ENCODE results near the gene FAM131A.

Gene FAM131A

DNA sequence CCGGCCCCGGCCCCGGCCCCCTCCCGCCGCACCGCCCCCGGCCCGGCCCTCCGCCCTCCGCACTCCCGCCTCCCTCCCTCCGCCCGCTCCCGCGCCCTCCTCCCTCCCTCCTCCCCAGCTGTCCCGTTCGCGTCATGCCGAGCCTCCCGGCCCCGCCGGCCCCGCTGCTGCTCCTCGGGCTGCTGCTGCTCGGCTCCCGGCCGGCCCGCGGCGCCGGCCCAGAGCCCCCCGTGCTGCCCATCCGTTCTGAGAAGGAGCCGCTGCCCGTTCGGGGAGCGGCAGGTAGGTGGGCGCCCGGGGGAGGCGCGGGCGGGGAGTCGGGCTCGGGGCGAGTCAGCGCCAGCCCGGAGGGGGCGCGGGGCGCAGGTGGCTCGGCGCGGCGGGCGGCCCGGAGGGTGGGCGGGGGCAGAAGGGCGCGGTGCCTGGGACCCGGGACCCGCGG is 42.8 kb downstream of the FAM131A start:
- DNase-seq (ENCODE audit: low read depth), result peak; percentile 31
- peak overlapping the region; percentile 17 for H3K4me3 ChIP-seq (replicated peaks; ENCODE audit: low read depth, low read length)
- TF ChIP-seq, protein P1, sequence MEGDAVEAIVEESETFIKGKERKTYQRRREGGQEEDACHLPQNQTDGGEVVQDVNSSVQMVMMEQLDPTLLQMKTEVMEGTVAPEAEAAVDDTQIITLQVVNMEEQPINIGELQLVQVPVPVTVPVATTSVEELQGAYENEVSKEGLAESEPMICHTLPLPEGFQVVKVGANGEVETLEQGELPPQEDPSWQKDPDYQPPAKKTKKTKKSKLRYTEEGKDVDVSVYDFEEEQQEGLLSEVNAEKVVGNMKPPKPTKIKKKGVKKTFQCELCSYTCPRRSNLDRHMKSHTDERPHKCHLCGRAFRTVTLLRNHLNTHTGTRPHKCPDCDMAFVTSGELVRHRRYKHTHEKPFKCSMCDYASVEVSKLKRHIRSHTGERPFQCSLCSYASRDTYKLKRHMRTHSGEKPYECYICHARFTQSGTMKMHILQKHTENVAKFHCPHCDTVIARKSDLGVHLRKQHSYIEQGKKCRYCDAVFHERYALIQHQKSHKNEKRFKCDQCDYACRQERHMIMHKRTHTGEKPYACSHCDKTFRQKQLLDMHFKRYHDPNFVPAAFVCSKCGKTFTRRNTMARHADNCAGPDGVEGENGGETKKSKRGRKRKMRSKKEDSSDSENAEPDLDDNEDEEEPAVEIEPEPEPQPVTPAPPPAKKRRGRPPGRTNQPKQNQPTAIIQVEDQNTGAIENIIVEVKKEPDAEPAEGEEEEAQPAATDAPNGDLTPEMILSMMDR (IDR thresholded peaks at IDR 0.05; ENCODE audit: low read length, missing control alignments), result no peak

DNA sequence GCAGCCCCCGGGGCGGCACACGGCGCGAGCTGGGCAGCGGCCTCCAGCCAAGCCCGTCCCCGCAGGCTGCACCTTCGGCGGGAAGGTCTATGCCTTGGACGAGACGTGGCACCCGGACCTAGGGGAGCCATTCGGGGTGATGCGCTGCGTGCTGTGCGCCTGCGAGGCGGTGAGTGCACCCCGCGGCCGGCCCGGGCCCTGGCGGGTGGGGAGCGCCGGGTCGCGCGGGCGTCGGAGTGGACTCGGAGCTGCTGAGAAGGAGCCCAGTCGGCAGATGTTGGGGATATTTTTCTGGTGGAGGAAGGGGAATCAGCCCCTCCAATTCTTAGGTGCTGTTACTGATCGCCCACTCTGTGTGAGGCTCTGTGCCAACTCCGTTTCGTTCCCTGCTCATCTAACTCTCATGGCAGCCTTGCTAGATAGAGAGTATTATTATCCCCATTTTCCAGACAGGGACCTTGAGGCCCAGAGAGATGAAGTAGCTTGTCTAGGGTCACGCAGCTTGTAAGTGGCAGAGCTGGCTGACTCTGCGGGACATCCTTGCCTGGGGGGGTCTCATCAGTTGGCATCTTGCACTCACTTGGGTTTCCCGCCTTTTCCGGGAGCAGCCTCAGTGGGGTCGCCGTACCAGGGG is 43.3 kb downstream of the FAM131A start:
- no peak overlapping the region for H3K4me3 ChIP-seq (replicated peaks; ENCODE audit: low read depth, low read length)
- no peak for DNase-seq (ENCODE audit: low read depth)
- TF ChIP-seq, protein P1 (IDR thresholded peaks at IDR 0.05; ENCODE audit: low read length, missing control alignments), result no peak

DNA sequence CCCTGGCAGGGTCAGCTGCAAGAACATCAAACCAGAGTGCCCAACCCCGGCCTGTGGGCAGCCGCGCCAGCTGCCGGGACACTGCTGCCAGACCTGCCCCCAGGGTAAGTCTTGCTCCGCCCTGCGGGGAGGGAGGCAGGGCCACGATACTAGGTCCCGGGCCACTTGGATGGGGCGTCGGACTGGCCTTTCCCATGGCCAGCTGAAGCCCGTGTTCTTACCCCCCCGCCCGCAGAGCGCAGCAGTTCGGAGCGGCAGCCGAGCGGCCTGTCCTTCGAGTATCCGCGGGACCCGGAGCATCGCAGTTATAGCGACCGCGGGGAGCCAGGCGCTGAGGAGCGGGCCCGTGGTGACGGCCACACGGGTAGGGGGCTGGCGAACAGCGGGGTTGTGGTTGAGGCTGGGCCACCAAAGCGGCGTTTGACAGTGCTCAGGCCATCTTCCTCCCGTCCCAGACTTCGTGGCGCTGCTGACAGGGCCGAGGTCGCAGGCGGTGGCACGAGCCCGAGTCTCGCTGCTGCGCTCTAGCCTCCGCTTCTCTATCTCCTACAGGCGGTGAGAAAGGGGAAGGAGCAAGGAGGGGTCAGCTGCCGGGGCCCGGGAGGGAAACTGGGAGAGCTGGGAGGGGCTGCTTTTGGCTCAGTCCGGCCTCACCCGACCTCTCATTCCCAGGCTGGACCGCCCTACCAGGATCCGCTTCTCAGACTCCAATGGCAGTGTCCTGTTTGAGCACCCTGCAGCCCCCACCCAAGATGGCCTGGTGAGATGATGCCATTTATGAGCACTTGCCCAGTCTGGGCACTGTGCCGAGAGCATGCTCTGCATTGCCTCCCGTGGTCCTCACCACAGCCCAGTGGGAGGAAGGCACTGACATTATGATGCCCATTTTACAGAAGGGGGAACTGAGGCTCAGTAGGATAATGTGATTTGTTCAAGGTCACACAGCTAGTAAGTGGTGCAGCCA is 44.1 kb downstream of the FAM131A start:
- no peak overlapping the region for H3K4me3 ChIP-seq (replicated peaks; ENCODE audit: low read depth, low read length)
- no peak for DNase-seq (ENCODE audit: low read depth)
- TF ChIP-seq, protein P1 (IDR thresholded peaks at IDR 0.05; ENCODE audit: low read length, missing control alignments), result no peak

DNA sequence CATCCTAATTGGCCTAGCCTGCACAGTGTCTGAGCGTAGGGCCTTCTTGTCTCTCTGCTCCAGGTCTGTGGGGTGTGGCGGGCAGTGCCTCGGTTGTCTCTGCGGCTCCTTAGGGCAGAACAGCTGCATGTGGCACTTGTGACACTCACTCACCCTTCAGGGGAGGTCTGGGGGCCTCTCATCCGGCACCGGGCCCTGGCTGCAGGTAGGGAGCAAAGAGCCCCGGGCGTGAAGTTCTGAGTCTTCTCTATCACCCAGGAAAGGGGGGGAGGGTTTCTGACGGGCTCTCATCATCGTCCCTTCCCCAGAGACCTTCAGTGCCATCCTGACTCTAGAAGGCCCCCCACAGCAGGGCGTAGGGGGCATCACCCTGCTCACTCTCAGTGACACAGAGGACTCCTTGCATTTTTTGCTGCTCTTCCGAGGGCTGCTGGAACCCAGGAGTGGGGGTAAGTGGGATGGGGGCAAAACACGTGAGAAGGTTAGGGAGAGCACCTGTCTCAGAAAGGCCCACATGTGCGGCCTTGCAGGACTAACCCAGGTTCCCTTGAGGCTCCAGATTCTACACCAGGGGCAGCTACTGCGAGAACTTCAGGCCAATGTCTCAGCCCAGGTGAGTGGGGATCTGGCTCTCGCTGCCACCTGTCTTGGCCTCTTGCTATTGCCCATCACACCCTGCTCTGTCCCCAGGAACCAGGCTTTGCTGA is 45.1 kb downstream of the FAM131A start:
- DNase-seq (ENCODE audit: low read depth), result no peak
- no peak overlapping the region for H3K4me3 ChIP-seq (replicated peaks; ENCODE audit: low read depth, low read length)
- TF ChIP-seq, protein P1 (IDR thresholded peaks at IDR 0.05; ENCODE audit: low read length, missing control alignments), result no peak

GRCh38 chr3:184383033-184383740 is 45.8 kb downstream of the FAM131A start:
- no peak overlapping the region for H3K4me3 ChIP-seq (replicated peaks; ENCODE audit: low read depth, low read length)
- no peak for DNase-seq (ENCODE audit: low read depth)
- TF ChIP-seq, protein P1 (IDR thresholded peaks at IDR 0.05; ENCODE audit: low read length, missing control alignments), result no peak

- H3K4me3 ChIP-seq (replicated peaks; ENCODE audit: low read depth, low read length), result no peak overlapping the region
- TF ChIP-seq, protein P1 (IDR thresholded peaks at IDR 0.05; ENCODE audit: low read length, missing control alignments), result no peak
- no peak for DNase-seq (ENCODE audit: low read depth)
Observed at GRCh38 chr3:184384342-184384741, 46.9 kb downstream of the FAM131A start.

Data from fibroblast of pulmonary artery (primary cell).